GM18868 (cell line): ENCODE data around the gene TOP2A.

ENCODE experiments used
- ATAC-seq: cut with Tn5 transposase; IDR thresholded peaks from one replicate; pipeline ENCODE4 v1.9.1; 2021; ENCODE audit warnings: mild to moderate bottlenecking, moderate library complexity; ENCODE audit not compliant: unreplicated experiment

TOP2A gene

DNA sequence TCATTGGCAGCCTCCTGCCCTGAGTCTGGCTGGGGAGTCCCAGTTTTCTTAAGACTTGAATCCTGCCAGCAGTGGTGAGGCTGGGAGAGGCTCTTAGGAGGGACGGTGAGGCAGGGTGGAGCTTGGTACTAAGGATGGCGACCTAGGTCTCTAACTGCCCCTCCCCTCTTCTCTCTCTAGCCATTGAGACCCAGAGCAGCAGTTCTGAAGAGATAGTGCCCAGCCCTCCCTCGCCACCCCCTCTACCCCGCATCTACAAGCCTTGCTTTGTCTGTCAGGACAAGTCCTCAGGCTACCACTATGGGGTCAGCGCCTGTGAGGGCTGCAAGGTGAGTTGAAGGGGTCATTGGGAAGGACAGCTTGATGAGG is 69.6 kb downstream of the TOP2A start:
- no peak for ATAC-seq

DNA sequence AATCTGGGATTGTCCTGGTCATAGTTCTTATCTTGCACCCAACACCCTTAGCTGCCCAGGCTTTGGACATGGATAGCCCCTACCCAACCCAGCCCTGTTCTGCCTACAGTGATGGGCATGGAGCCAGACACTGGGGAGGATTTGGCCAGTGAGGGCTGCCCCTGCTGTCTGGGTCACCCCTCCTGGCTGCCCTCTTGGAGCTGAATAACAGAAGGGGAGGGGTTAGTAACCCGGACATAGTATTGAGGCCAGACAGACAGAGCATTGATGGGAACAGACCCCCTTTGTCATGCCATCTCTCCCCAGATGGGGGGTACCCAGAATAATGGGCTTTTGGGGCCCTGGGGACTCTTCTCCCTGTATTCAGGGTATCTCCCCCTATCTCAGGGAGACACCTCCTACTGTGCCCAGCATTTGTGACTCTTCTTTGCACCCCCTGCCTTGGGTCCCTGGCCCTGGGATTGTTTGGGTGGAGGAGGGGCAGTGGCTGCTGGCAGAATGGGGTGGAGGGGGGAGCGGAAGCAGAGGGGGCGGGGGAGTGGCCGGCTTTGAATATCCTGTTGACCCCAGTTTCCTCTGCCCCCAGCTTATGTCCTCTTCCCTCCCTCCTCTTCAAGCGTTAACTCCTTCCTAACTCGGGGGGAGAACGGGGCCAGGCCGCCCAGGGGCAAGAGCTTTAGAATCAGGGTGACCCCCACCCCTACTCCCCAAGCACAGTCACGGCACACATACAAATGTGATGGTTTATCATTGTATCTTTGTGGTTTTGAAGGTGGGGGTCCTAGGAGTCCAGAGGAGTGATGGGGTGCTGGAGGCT is 70.2 kb downstream of the TOP2A start:
- no peak for ATAC-seq

DNA sequence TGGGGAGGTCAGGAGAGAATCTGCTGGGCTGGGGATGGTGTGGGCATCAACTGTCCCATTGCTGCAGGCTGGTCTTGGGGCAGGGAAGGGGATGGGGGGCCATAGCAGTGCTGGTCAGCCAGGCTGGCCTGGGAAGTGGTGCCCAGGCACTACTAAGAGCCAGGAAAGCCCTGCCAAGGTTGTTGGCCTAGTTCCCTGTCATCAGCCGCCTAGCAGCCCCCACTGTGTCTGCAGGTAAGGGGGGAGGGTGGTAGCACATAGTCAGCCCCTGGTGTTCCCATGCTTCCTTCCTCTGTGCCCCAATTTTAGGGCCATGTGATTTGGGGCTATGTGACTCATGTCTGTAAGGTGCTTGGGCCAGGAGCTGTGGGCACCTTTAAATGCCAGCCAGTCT is 70.9 kb downstream of the TOP2A start:
- ATAC-seq, result no peak

DNA sequence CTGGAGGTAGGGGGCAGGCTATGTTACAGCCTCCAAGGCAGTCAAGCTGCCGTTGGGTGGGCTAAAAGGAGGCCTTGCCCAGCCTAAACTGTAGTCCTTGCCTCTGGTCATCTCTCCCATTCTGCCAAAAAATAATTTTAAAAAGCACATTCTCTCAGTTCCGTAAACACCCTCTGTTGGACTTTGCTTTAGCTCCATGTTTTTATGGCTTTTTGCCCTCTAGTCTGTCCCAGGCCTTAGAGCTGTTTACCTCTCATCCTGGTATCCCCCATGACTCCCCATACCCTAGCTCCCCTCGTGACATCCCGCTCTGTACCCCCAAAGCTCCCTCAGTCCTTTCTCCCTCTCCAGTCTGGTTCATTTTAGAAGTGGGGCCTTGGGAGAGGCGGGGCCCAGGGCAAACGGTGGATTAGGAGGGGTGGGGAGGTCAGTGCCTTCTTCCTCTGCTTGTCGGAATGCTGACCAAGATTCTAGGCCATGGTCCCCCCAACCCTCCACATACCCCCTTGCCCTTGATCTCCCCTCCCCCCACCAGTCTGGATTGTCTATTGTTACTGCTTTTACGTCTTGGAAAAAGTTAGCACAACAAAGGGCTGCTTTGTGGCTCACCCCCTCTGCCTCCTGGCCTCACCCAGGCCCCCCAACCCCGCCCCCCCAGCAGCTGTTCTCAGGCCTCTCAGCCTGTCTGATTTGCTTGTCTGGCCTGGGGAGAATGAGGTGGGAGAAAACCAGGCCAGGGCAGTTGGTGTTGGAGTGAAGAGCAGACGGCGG is 71.5 kb downstream of the TOP2A start:
- no peak for ATAC-seq

GRCh38 chr17:40345161-40345993 is 72.3 kb downstream of the TOP2A start:
- ATAC-seq, result no peak

GRCh38 chr17:40344421-40345160 is 73.1 kb downstream of the TOP2A start:
- no peak for ATAC-seq

DNA sequence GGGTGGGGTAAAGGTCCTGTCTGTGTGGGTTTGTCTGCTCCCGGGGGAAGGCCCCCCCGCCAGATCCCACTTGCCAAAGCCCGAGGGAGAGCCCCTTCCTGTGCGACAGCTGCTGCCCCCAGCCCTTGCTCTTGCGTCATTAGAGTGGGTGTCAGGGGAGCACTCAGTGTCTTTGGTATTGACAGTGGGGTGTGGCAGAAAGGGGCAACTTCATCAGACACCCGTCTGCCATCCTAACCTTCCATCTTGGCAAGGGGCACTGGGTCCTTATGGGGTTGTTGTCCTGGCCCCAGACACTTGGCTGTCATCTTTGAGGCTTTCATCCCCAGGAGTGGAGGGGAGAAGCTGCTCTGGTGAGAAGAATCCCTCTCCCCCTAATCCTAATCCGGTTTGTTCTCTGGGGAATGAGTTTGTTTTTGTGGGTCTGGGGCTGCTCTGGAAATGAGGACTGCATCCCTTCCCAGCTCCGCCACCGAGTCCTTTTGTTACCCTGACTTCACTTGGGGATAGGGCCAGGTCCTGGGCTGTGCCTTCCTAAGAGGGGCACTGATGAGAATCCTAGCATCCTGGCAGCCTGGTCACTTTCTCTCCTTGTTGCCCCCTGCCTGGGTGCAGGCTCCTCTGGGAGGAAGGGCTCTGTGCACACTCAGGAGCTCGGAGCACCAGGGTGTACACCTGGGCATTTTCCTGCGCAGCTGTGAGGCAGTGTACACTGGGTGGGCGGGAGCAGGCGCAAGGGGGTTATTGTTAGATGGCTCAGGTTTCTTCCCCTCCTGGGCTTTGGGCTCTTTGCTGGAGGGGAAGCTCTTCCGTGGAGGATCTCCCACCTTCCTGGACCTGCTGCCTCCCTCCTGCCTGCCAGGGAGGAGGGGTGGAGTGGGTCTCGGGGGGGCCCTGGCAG is 74.2 kb downstream of the TOP2A start:
- ATAC-seq, result no peak

GRCh38 chr17:40342504-40343218 is 75.0 kb downstream of the TOP2A start:
- ATAC-seq, result no peak

- no peak for ATAC-seq
Measured at GRCh38 chr17:40341808-40342503, 75.7 kb downstream of the TOP2A start.

DNA sequence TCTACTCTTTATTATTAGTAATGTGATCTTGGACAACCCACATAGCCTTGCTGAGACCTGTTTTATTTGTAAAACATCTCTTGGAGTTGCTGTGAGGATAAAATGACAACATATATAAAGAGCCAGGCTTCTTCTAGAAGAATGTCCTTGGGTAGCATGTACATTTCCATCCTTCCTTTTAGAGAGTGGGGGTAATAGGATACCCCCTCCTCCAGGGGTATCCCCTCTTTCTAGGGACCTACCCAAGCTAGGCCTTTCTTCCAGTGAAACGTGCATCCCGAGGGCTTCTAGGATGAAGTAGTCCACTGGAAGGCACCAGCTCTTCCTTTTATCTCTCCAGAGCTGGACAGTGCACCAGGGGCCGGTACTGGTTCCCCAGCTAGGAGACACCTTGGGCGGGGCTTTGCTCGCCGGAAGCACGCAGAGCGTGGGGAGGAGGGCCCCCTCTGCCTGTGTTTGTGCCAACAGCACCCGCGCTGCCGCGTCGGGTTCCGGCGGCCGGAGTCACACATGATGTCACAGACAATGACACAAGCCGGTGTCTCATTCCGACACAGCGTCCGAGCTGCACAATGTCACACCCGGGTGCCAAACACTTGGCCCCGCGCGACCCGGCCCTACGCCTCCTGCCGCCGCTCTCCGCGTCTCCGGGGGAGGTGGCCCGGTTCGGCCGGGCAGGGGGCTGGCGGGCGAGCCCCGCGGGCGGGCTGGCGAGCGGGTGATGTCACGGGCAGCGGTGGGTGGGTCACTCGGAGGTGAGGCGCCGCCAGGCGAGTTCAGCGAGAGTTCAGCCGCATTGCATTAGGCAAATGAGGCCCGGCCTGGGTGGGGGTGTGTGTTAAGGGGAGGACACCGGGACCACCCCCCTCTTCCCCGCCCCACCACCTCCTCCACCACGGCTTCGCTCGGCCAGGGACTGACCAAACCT is 76.6 kb downstream of the TOP2A start:
- ATAC-seq, result peak; percentile 71

DNA sequence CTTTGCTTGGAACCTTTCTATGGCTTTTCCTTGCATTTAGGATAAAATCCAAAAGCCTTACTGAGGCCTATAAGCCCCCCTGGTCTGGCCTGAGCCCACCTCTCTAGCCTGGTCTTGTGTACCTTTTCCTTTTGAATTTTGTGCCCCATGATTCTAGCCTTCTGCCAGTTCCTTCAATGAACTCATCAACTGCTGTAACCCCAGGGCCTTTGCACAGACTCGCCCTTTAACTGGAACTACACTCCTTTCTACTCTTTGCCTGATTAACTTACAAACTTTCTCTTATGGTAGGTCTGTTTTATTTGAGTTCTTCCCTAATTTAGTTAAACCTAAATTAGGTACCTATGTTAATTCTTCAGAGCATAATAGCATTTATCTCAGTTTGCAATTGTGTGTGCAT is 77.4 kb downstream of the TOP2A start:
- no peak for ATAC-seq

DNA sequence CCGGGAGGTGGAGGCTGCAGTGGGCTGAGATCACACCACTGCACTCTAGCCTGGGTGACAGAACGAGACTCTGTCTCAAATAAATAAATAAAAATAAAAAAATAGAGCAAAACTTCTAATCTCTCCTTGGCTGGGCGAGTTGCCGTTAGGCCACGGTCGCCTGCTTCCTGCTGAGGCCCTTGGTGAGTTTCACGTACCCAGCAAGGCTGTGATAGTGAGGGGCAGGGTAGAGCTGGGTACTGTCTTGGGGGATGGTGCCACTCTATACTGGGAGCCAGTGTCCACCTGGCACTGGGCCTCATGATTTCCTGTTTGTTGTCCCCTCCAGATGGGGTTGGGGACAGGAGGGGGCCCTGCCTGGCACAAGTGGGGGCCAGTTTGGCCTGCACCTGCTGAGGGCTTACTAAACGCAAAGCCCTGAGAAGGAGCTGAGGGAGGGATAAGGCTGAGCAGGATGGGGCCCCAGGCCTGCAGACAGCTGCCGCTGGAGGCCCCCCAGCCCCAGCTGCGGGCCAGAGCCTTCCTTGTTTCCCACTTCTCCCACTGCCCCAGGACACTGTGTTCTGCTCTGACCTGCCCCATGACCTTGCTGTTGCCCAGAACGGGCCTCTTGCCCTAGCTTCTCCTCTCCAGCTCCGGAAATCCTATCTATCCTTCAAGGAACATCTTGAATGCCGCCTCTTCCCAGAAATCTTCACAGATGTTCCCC is 78.6 kb downstream of the TOP2A start:
- ATAC-seq, result no peak
